Endothelial cell of umbilical vein (primary cell): Measurements from ENCODE around the gene MCM5. TPM values are rescaled to one million over a fixed set of nuclear protein-coding genes. Genes with fewer than 3 reads are reported as not detected.

Source experiments
- BruUV-seq: library from RNA; stranded (reverse); fragments of 400-500 nt; replicated peaks from 2 replicates; lab custom pipeline; 2021; lab: Mats Ljungman, UMichigan
- CTCF ChIA-PET: fragments of 300-600, 350-600 bp; sonication (Branson Sonifier 250); formaldehyde crosslinking; loops from one replicate; lab custom pipeline; 2021; ENCODE audit warnings: antibody characterized with exemption, inconsistent platforms; lab: Charles Lee
- POLR2A ChIA-PET: fragments of 300-600, 350-600 bp; sonication (Branson Sonifier 250); formaldehyde crosslinking; loops from one replicate; lab custom pipeline; 2021; ENCODE audit warnings: antibody characterized with exemption, inconsistent platforms; lab: Charles Lee
- DNase-seq: peaks from one replicate; pipeline ENCODE4 v3.0.0-alpha.2; 2011; ENCODE audit warnings: low read depth, low spot score
- FAIRE-seq: peaks from 2 replicates; lab custom pipeline; 2011; peaks lifted over from hg19 to GRCh38; lab: Jason Lieb, UNC
- H2AFZ ChIP-seq: 2 replicates; pipeline ENCODE4 v1.6.0; 2012; ENCODE audit warnings: low read depth, low read length, control low read depth, inconsistent platforms
- H3K27ac ChIP-seq: 2 replicates; pipeline ENCODE4 v1.5.1; 2011; ENCODE audit warnings: low read depth, mild to moderate bottlenecking, control low read depth, low read length, moderate library complexity; ENCODE audit not compliant: insufficient read depth
- H3K27me3 ChIP-seq, 2 experiments: 2 replicates each; pipeline versions ENCODE4 v1.6.0 to v1.6.1; 2011; ENCODE audit warnings: low read length in 2 of 2, mixed read lengths in 1 of 2; ENCODE audit not compliant: control insufficient read depth in 2 of 2, insufficient read depth in 2 of 2
- H3K36me3 ChIP-seq, 2 experiments: 2 replicates in 1 of 2; 3 replicates in 1 of 2; pipeline ENCODE4 v1.5.1; 2011; ENCODE audit warnings: low read length in 2 of 2, mild to moderate bottlenecking in 1 of 2, moderate library complexity in 1 of 2; ENCODE audit not compliant: control insufficient read depth in 2 of 2, insufficient read depth in 2 of 2; ENCODE audit errors: extremely low read depth in 1 of 2
- H3K4me1 ChIP-seq: 3 replicates; pipeline ENCODE4 v1.5.1; 2011; ENCODE audit warnings: mild to moderate bottlenecking, low read length; ENCODE audit not compliant: control insufficient read depth, insufficient read depth; ENCODE audit errors: extremely low read depth
- H3K4me2 ChIP-seq: 2 replicates; pipeline ENCODE4 v1.6.1; 2011; ENCODE audit warnings: low read length, control low read depth, mixed read lengths; ENCODE audit not compliant: insufficient read depth
- H3K4me3 ChIP-seq, 3 experiments: fragments of 200-600 bp in 1 of 3; sonication (generic), shearing (Covaris generic) in 1 of 3; replicated peaks in 1 of 3; 2 replicates each; pipeline ENCODE4 v1.5.1; 2011 to 2016; ENCODE audit warnings: control low read depth in 3 of 3, low read length in 3 of 3, mild to moderate bottlenecking in 2 of 3, inconsistent platforms in 1 of 3, low read depth in 1 of 3, moderate library complexity in 1 of 3; ENCODE audit not compliant: insufficient read depth in 1 of 3
- H3K79me2 ChIP-seq: 2 replicates; pipeline ENCODE4 v1.6.0; 2012; ENCODE audit warnings: low read length, inconsistent platforms; ENCODE audit not compliant: control insufficient read depth, insufficient read depth
- H3K9ac ChIP-seq: replicated peaks from 2 replicates; pipeline ENCODE3; 2011; ENCODE audit warnings: low read length, control low read depth; ENCODE audit not compliant: insufficient read depth; ENCODE audit errors: extremely low read depth
- H3K9me1 ChIP-seq: replicated peaks from 3 replicates; pipeline ENCODE4 v1.6.0; 2011; ENCODE audit warnings: mild to moderate bottlenecking, low read length; ENCODE audit not compliant: control insufficient read depth, insufficient read depth; ENCODE audit errors: extremely low read depth
- H3K9me3 ChIP-seq: replicated peaks from 2 replicates; pipeline ENCODE4 v1.5.1; 2012; ENCODE audit warnings: low read length, inconsistent platforms; ENCODE audit not compliant: control insufficient read depth, insufficient read depth
- H4K20me1 ChIP-seq: replicated peaks from 2 replicates; pipeline ENCODE3; 2011; ENCODE audit warnings: mild to moderate bottlenecking, low read length; ENCODE audit not compliant: control insufficient read depth, insufficient read depth; ENCODE audit errors: extremely low read depth
- CTCF ChIP-seq, 2 donors: IDR thresholded peaks; 1 replicate in 1 of 2; 2 replicates in 1 of 2; pipeline ENCODE4 v1.5.1; 2011; ENCODE audit warnings: low read length in 2 of 2, mild to moderate bottlenecking in 2 of 2, moderate library complexity in 2 of 2, control low read depth in 1 of 2, inconsistent platforms in 1 of 2, low read depth in 1 of 2; ENCODE audit not compliant: insufficient read depth in 1 of 2; ENCODE audit errors: extremely low read depth in 1 of 2
- EZH2 ChIP-seq: IDR thresholded peaks from 2 replicates; pipeline ENCODE4 v1.6.1; 2012; ENCODE audit warnings: borderline replicate concordance, low read depth, mild to moderate bottlenecking, moderate library complexity, low read length, inconsistent platforms; ENCODE audit not compliant: severe bottlenecking
- FOS ChIP-seq: IDR thresholded peaks from 2 replicates; pipeline ENCODE4 v1.6.1; 2011; ENCODE audit warnings: mild to moderate bottlenecking, low read length, moderate library complexity, borderline replicate concordance; ENCODE audit not compliant: insufficient read depth
- GATA2 ChIP-seq: IDR thresholded peaks from 2 replicates; pipeline ENCODE4 v1.7.0; 2011; ENCODE audit warnings: low read depth, mild to moderate bottlenecking, moderate library complexity, mixed read lengths, low read length; ENCODE audit not compliant: insufficient read length, insufficient read depth
- JUN ChIP-seq: IDR thresholded peaks from 2 replicates; pipeline ENCODE4 v1.6.1; 2011; ENCODE audit warnings: borderline replicate concordance, low read depth; ENCODE audit not compliant: insufficient read length, insufficient read depth
- MYC ChIP-seq: IDR thresholded peaks from one replicate; pipeline ENCODE4 v1.6.1; 2011; ENCODE audit warnings: mild to moderate bottlenecking, low read depth, low read length
- POLR2A ChIP-seq: IDR thresholded peaks from 2 replicates; pipeline ENCODE4 v1.6.1; 2012; ENCODE audit warnings: low read depth, mild to moderate bottlenecking, control low read depth, low read length
- POLR2AphosphoS5 ChIP-seq: IDR thresholded peaks from 2 replicates; pipeline ENCODE4 v1.6.1; 2012; ENCODE audit warnings: low read depth, mild to moderate bottlenecking, control low read depth, low read length, moderate library complexity; ENCODE audit not compliant: insufficient read depth
- dilution Hi-C: fragments of 300-500 bp; cut with MboI; formaldehyde crosslinking; loops from one replicate; pipeline ENCODE4 v1.15.0; 2019; ENCODE audit warnings: low sequenced_read_pairs; ENCODE audit not compliant: extremely low pct_ligation_motif_present
- intact Hi-C: fragments of 100-400 bp; cut with micrococcal nuclease; formaldehyde crosslinking; loops from one replicate; pipeline ENCODE4 v1.10.0; 2022
- polyA plus RNA-seq, 4 experiments: library from polyadenylated mRNA; depleted of rRNA in 3 of 4; stranded (reverse) in 3 of 4; unstranded in 1 of 4; fragments of >200 nt; gene quantifications; 2 replicates each; pipeline versions ENCODE4 v1.2.1 to v1.2.3, GENCODE V29; 2011 to 2012; ENCODE audit warnings: missing spikeins in 1 of 4
- total RNA-seq: library from RNA; stranded (reverse); gene quantifications from 2 replicates; pipeline ENCODE4 v1.2.3, GENCODE V29; 2021
- TF ChIP-seq, protein P1 (sequence below): IDR thresholded peaks from 2 replicates; pipeline ENCODE4 v1.6.1; 2011; ENCODE audit not compliant: insufficient read depth, insufficient read length

MCM5 gene
- total and polyA plus RNA-seq, 2 donors (not counting 3 experiments of a cell fraction or from before 2014, with no cell fraction given): 67.8 to 111 TPM

GRCh38 chr22:35406443-35406842 is 6.5 kb downstream of the MCM5 start:
- CTCF ChIA-PET: interaction anchor here (0.7 to 2.2 kb wide), 2 partner anchors 55 to 177 kb away, joined by 4 to 7 read pairs; no protein-coding TSS in a partner anchor
- no peaks in the 10 kb centered on the region for H3K9me3 ChIP-seq
- peaks cover 3 to 7% of the 10 kb centered on the region in 2 experiments for H3K36me3 ChIP-seq

GRCh38 chr22:35407362-35407761 is 7.4 kb downstream of the MCM5 start:
- no peak overlapping the region for H2AFZ ChIP-seq
- no peaks in the 10 kb centered on the region for H3K27me3 ChIP-seq
- no peak for TF ChIP-seq EZH2
- TF ChIP-seq JUN: no peak
- TF ChIP-seq MYC: no peak
- no peak for TF ChIP-seq POLR2A
- TF ChIP-seq FOS: no peak
- TF ChIP-seq, protein P1, sequence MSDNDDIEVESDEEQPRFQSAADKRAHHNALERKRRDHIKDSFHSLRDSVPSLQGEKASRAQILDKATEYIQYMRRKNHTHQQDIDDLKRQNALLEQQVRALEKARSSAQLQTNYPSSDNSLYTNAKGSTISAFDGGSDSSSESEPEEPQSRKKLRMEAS: no peak
- no peak for TF ChIP-seq CTCF (IDR thresholded peaks at IDR 0.05; ENCODE audit: extremely low read depth in 1 of 2, insufficient read depth in 1 of 2, low read depth in 1 of 2, low read length in 2 of 2)
- TF ChIP-seq GATA2: no peak
- no peak for TF ChIP-seq POLR2AphosphoS5
- H3K79me2 ChIP-seq: no peaks in the 10 kb centered on the region
- H3K4me3 ChIP-seq: no peak overlapping the region
- no peak overlapping the region for H3K4me2 ChIP-seq
- no peaks in the 10 kb centered on the region for H4K20me1 ChIP-seq
- ChIA-PET CTCF (interaction anchor here (2.2 kb wide), 1 partner anchor 176 kb away, joined by 7 read pairs; no protein-coding TSS in a partner anchor), POLR2A (no interaction called here)
- dilution Hi-C loops (no loop called here), intact Hi-C loops (no loop called here)
- H3K36me3 ChIP-seq: peaks cover 6 to 7% of the 10 kb centered on the region in 2 experiments
- FAIRE-seq (no peak), DNase-seq (no peak)
- no peaks in the 10 kb centered on the region for H3K4me1 ChIP-seq
- no peaks in the 10 kb centered on the region for H3K9me1 ChIP-seq
- BruUV-seq: no TSS peak
- H3K9me3 ChIP-seq: no peaks in the 10 kb centered on the region
- no peak overlapping the region for H3K9ac ChIP-seq
- no peak overlapping the region for H3K27ac ChIP-seq

More at GRCh38 chr22:35406443-35406842, 6.5 kb downstream of the MCM5 start:
- Histone ChIP-seq H3K4me1 (peaks cover 3% of the 10 kb centered on the region), H3K4me2 (no peak overlapping the region), H3K27ac (no peak overlapping the region), H4K20me1 (no peaks in the 10 kb centered on the region), H3K4me3 (no peak overlapping the region), H3K9ac (no peak overlapping the region), H3K9me1 (no peaks in the 10 kb centered on the region), H3K27me3 (no peaks in the 10 kb centered on the region), H2AFZ (no peak overlapping the region), H3K79me2 (peaks cover 5% of the 10 kb centered on the region)
- no TSS peak for BruUV-seq
- dilution Hi-C loops (no loop called here), intact Hi-C loops (no loop called here)
- TF ChIP-seq FOS: no peak
- TF ChIP-seq GATA2: no peak
- POLR2A ChIA-PET: no interaction called here
- DNase-seq (no peak), FAIRE-seq (no peak)
